HepG2 (cell line): ENCODE results near the gene TMEM74B. TPM values are rescaled to one million over a fixed set of nuclear protein-coding genes. Genes with fewer than 3 reads are reported as not detected.

Experiments used
- ATAC-seq: fragments of 200-7000 bp; cut with Tn5 transposase; 3 replicates; pipeline ENCODE4 v1.9.1; 2020; ENCODE audit warnings: mild to moderate bottlenecking, moderate library complexity
- BruUV-seq: library from RNA; stranded (reverse); fragments of 400-500 nt; replicated peaks from 2 replicates; lab custom pipeline; 2021; lab: Mats Ljungman, UMichigan
- CTCF ChIA-PET: fragments of 300-600 bp; formaldehyde crosslinking; extraction: SDS; loops from one replicate; lab custom pipeline; 2021; ENCODE audit warnings: low total read pairs, inconsistent platforms, low intra/inter-chr PET ratio; lab: Yijun Ruan, JAX
- POLR2A ChIA-PET: fragments of 350-600 bp; sonication (Branson Sonifier 250); formaldehyde crosslinking; loops from one replicate; lab custom pipeline; 2020; ENCODE audit warnings: antibody characterized with exemption, inconsistent platforms; lab: Yijun Ruan, JAX
- DNase-seq: peaks from one replicate; pipeline ENCODE4 v3.0.0-alpha.2; 2015; ENCODE audit warnings: low spot score
- FAIRE-seq: peaks from 3 replicates; lab custom pipeline; 2011; peaks lifted over from hg19 to GRCh38; lab: Jason Lieb, UNC
- H2AFZ ChIP-seq: one replicate; pipeline ENCODE4 v1.6.1; 2011; ENCODE audit warnings: low read length, inconsistent platforms
- H3K27ac ChIP-seq: fragments of 300-600 bp; 3 replicates; pipeline ENCODE4 v1.8.0; 2011; ENCODE audit warnings: mixed run types, mild to moderate bottlenecking, mixed read lengths, low read length, inconsistent platforms; ENCODE audit not compliant: insufficient read depth; ENCODE audit errors: extremely low read length
- H3K27me3 ChIP-seq, 2 experiments: fragments of 200-600 bp in 1 of 2; 2 replicates in 1 of 2; 3 replicates in 1 of 2; pipeline versions ENCODE4 v1.6.0 to v1.8.0; 2011; ENCODE audit warnings: low read length in 2 of 2, mild to moderate bottlenecking in 2 of 2, moderate library complexity in 2 of 2, inconsistent platforms in 1 of 2; ENCODE audit not compliant: insufficient read depth in 2 of 2, control insufficient read depth in 1 of 2
- H3K36me3 ChIP-seq, 2 experiments: fragments of 200-600 bp in 1 of 2; replicated peaks in 1 of 2; 2 replicates in 1 of 2; 3 replicates in 1 of 2; pipeline versions ENCODE4 v1.5.1 to v1.8.0; 2011; ENCODE audit warnings: low read length in 2 of 2, inconsistent platforms in 1 of 2; ENCODE audit not compliant: insufficient read depth in 2 of 2, control insufficient read depth in 1 of 2
- H3K4me1 ChIP-seq: 2 replicates; pipeline ENCODE4 v1.5.1; 2012; ENCODE audit warnings: low read length, inconsistent platforms; ENCODE audit not compliant: insufficient read depth
- H3K4me2 ChIP-seq: 2 replicates; pipeline ENCODE4 v1.6.0; 2011; ENCODE audit warnings: low read depth, low read length, inconsistent platforms
- H3K4me3 ChIP-seq, 3 experiments: fragments of 200-600 bp in 1 of 3; sonication (generic), shearing (Covaris generic) in 1 of 3; replicated peaks in 1 of 3; 2 replicates each; pipeline ENCODE4 v1.5.1; 2011 to 2016; ENCODE audit warnings: low read length in 3 of 3, inconsistent platforms in 2 of 3, low read depth in 2 of 3, mild to moderate bottlenecking in 2 of 3, control low read depth in 1 of 3, mixed read lengths in 1 of 3; ENCODE audit not compliant: insufficient read depth in 1 of 3
- H3K79me2 ChIP-seq: one replicate; pipeline ENCODE4 v1.6.1; 2011; ENCODE audit warnings: low read length, inconsistent platforms; ENCODE audit not compliant: insufficient read depth
- H3K9ac ChIP-seq: 2 replicates; pipeline ENCODE4 v1.6.0; 2011; ENCODE audit warnings: mild to moderate bottlenecking, low read depth, low read length, inconsistent platforms; ENCODE audit not compliant: insufficient read depth
- H3K9me3 ChIP-seq: 2 replicates; pipeline ENCODE4 v1.5.1; 2012; ENCODE audit warnings: mild to moderate bottlenecking, low read length
- H4K20me1 ChIP-seq: 2 replicates; pipeline ENCODE4 v1.6.0; 2011; ENCODE audit warnings: inconsistent platforms, mild to moderate bottlenecking, low read length, moderate library complexity; ENCODE audit not compliant: insufficient read depth
- AKNA ChIP-seq: sonication (generic); formaldehyde crosslinking; IDR thresholded peaks from 2 replicates; pipeline ENCODE4 v1.4.0; 2020; ENCODE audit warnings: missing genetic modification reagents, borderline replicate concordance
- CBX5 ChIP-seq: sonication (generic); formaldehyde crosslinking; IDR thresholded peaks from 2 replicates; pipeline ENCODE4 v1.4.0; 2020; ENCODE audit warnings: missing genetic modification reagents, borderline replicate concordance
- PCBP2 ChIP-seq: fragments of 200-400 bp; formaldehyde crosslinking; optimal IDR thresholded peaks from 2 replicates; pipeline ENCODE3; 2018; ENCODE audit warnings: low read length, low read depth; ENCODE audit not compliant: poor library complexity, severe bottlenecking
- PHB2 ChIP-seq: fragments of 450-650 bp; IDR thresholded peaks from 2 replicates; pipeline ENCODE4 v1.6.1; 2018; ENCODE audit not compliant: partially characterized antibody
- TAF1 ChIP-seq: sonication (generic); formaldehyde crosslinking; IDR thresholded peaks from 2 replicates; pipeline ENCODE4 v1.4.0; 2020; ENCODE audit warnings: missing genetic modification reagents
- TSC22D2 ChIP-seq: sonication (generic); formaldehyde crosslinking; IDR thresholded peaks from 2 replicates; pipeline ENCODE4 v1.5.1; 2020; ENCODE audit warnings: missing genetic modification reagents, mild to moderate bottlenecking, borderline replicate concordance
- ZFP37 ChIP-seq: sonication (generic); formaldehyde crosslinking; IDR thresholded peaks from 2 replicates; pipeline ENCODE4 v1.4.0; 2020; ENCODE audit warnings: missing genetic modification reagents, borderline replicate concordance
- ZGPAT ChIP-seq: IDR thresholded peaks from 2 replicates; pipeline ENCODE4 v1.6.1; 2016; ENCODE audit warnings: mild to moderate bottlenecking
- ZNF10 ChIP-seq: sonication (generic); formaldehyde crosslinking; IDR thresholded peaks from 2 replicates; pipeline ENCODE4 v1.4.0; 2020; ENCODE audit warnings: mild to moderate bottlenecking, low read depth, missing genetic modification reagents, borderline replicate concordance
- ZNF678 ChIP-seq: sonication (generic); formaldehyde crosslinking; IDR thresholded peaks from 2 replicates; pipeline ENCODE4 v1.4.0; 2020; ENCODE audit warnings: mild to moderate bottlenecking, missing genetic modification reagents
- ZNF761 ChIP-seq: sonication (generic); formaldehyde crosslinking; conservative IDR thresholded peaks from 2 replicates; pipeline ENCODE4 v1.4.0; 2020; ENCODE audit warnings: mild to moderate bottlenecking, missing genetic modification reagents
- WGBS: methylation state at CpG from one replicate; pipeline ENCODE4 v1.1.6; 2017; ENCODE audit warnings: low lambda C conversion rate; 5-methylcytosine and 5-hydroxymethylcytosine counted together
- in situ Hi-C: cut with HindIII; loops from 2 replicates; pipeline ENCODE4 v1.10.0; 2017; ENCODE audit warnings: low pct_unique_long_range_greater_than_20kb; ENCODE audit not compliant: extremely low pct_ligation_motif_present
- intact Hi-C: fragments of 100-400 bp; cut with micrococcal nuclease; formaldehyde crosslinking; loops from one replicate; pipeline ENCODE4 v1.10.0; 2022; ENCODE audit not compliant: unreplicated experiment
- polyA plus RNA-seq, 8 experiments: library from polyadenylated mRNA; depleted of rRNA in 3 of 8; stranded (reverse) in 7 of 8; unstranded in 1 of 8; fragments of >200 nt; fragmentation: Illumina TruSeq in 4 of 8; extraction: Trizol in 4 of 8; gene quantifications; 2 replicates each; pipeline versions ENCODE4 v1.2.1 to v1.2.3, GENCODE V29; 2011 to 2016; ENCODE audit warnings: low read depth in 4 of 8, missing spikeins in 1 of 8, mixed read lengths in 1 of 8; ENCODE audit not compliant: insufficient read depth in 1 of 8
- total RNA-seq, 5 experiments: library from RNA; depleted of rRNA; stranded (reverse); fragments of >200 nt; fragmentation: Illumina TruSeq; extraction: Trizol; gene quantifications; 2 replicates each; pipeline ENCODE4 v1.2.3, GENCODE V29; 2016; ENCODE audit warnings: low read depth in 1 of 5
- TF ChIP-seq, protein P1 (sequence below): sonication (generic); formaldehyde crosslinking; IDR thresholded peaks from 2 replicates; pipeline ENCODE4 v1.9.0; 2021; ENCODE audit warnings: missing genetic modification reagents, borderline replicate concordance
- TF ChIP-seq, protein P2 (sequence below): sonication (generic); formaldehyde crosslinking; IDR thresholded peaks from 2 replicates; pipeline ENCODE4 v1.8.0; 2022; ENCODE audit warnings: missing genetic modification reagents, mild to moderate bottlenecking, moderate library complexity, borderline replicate concordance

The TMEM74B gene
- total and polyA plus RNA-seq, 2 of the 13 experiments (the other 11 are each of a cell fraction or from before 2014, with no cell fraction given) = 4.7 to 18.4 TPM

- H3K9ac ChIP-seq = no peak overlapping the region
- H3K4me2 ChIP-seq = no peak overlapping the region
- CTCF ChIA-PET = interaction anchor here (1.7 kb wide), 1 partner anchor 34 kb away, joined by 8 read pairs; no protein-coding TSS in a partner anchor
- no peak overlapping the region for H3K4me3 ChIP-seq
- ATAC-seq (no peak), FAIRE-seq (no peak), DNase-seq (no peak)
- POLR2A ChIA-PET = no interaction called here
- no peaks in the 10 kb centered on the region for H4K20me1 ChIP-seq
- H2AFZ ChIP-seq = no peak overlapping the region
- H3K36me3 ChIP-seq = peaks cover 2 to 4% of the 10 kb centered on the region in 2 experiments; a peak in 2 of 5 replicates
- H3K27me3 ChIP-seq = no peaks in the 10 kb centered on the region
- no peak overlapping the region for H3K27ac ChIP-seq
- 93% methylated on average over 3 of the region's 3 CpGs for WGBS
- H3K9me3 ChIP-seq = no peaks in the 10 kb centered on the region
- intact Hi-C loops (no loop called here), in situ Hi-C loops (no loop called here)
- no peaks in the 10 kb centered on the region for H3K79me2 ChIP-seq
- H3K4me1 ChIP-seq = peaks cover 15% of the 10 kb centered on the region
- no TSS peak for BruUV-seq
- TF ChIP-seq ZNF678 (CRISPR knock-in tag) (no peak), TAF1 (CRISPR knock-in tag) (no peak), ZGPAT (no peak), ZNF10 (CRISPR knock-in tag) (no peak), ZFP37 (no peak), PHB2 (no peak), TSC22D2 (no peak), ZNF761 (CRISPR knock-in tag) (no peak), PCBP2 (no peak), CBX5 (CRISPR knock-in tag) (no peak), AKNA (CRISPR knock-in tag) (no peak)
- TF ChIP-seq, protein P1, sequence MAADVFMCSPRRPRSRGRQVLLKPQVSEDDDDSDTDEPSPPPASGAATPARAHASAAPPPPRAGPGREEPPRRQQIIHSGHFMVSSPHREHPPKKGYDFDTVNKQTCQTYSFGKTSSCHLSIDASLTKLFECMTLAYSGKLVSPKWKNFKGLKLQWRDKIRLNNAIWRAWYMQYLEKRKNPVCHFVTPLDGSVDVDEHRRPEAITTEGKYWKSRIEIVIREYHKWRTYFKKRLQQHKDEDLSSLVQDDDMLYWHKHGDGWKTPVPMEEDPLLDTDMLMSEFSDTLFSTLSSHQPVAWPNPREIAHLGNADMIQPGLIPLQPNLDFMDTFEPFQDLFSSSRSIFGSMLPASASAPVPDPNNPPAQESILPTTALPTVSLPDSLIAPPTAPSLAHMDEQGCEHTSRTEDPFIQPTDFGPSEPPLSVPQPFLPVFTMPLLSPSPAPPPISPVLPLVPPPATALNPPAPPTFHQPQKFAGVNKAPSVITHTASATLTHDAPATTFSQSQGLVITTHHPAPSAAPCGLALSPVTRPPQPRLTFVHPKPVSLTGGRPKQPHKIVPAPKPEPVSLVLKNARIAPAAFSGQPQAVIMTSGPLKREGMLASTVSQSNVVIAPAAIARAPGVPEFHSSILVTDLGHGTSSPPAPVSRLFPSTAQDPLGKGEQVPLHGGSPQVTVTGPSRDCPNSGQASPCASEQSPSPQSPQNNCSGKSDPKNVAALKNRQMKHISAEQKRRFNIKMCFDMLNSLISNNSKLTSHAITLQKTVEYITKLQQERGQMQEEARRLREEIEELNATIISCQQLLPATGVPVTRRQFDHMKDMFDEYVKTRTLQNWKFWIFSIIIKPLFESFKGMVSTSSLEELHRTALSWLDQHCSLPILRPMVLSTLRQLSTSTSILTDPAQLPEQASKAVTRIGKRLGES (CRISPR knock-in tag) = no peak
- TF ChIP-seq, protein P2, sequence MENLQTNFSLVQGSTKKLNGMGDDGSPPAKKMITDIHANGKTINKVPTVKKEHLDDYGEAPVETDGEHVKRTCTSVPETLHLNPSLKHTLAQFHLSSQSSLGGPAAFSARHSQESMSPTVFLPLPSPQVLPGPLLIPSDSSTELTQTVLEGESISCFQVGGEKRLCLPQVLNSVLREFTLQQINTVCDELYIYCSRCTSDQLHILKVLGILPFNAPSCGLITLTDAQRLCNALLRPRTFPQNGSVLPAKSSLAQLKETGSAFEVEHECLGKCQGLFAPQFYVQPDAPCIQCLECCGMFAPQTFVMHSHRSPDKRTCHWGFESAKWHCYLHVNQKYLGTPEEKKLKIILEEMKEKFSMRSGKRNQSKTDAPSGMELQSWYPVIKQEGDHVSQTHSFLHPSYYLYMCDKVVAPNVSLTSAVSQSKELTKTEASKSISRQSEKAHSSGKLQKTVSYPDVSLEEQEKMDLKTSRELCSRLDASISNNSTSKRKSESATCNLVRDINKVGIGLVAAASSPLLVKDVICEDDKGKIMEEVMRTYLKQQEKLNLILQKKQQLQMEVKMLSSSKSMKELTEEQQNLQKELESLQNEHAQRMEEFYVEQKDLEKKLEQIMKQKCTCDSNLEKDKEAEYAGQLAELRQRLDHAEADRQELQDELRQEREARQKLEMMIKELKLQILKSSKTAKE (CRISPR knock-in tag) = no peak
These were observed 6.2 kb downstream of the TMEM74B start for GRCh38 chr20:1178623-1179022.
